Mammary epithelial cell (primary cell): ENCODE results near the gene MT1H.

Experiments used
- EZH2 ChIP-seq: IDR thresholded peaks from 2 replicates; pipeline ENCODE4 v1.6.1; 2012; ENCODE audit warnings: low read length, inconsistent platforms, borderline replicate concordance
- TF ChIP-seq, protein P1 (sequence below), 2 donors: IDR thresholded peaks in 1 of 2; conservative IDR thresholded peaks in 1 of 2; 2 replicates each; pipeline ENCODE4 v1.5.1; 2011 to 2012; ENCODE audit warnings: inconsistent platforms in 2 of 2, low read length in 2 of 2, mild to moderate bottlenecking in 2 of 2, control low read depth in 1 of 2, low read depth in 1 of 2; ENCODE audit not compliant: insufficient read depth in 1 of 2; ENCODE audit errors: extremely low read depth in 1 of 2

DNA sequence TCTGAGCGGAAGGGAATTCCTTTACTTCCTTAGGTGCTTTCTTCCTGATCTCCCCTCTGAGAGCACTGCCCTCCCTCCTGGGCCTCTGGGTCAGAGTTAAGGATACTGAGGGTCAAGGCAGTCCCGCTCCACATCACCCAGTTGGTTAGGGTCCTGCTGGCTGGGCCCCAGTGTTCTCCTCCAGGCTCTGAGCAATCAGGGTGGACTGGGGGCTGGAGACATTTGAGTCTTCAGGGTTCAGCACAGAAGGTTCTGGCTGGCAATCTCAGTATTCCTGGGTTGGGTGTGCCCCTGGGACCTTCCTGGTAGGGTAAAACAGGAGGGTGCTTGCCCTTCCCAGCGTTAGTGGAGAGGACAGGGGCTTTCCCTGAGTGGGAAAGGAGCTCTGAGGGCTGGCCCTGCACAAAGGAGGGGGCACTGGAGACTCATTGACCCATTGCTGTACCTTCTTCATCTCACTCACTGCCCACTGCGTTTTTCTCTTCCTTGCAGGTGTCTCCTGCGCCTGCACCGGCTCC, 36.7 kb upstream of the MT1H start:
- TF ChIP-seq, protein P1, sequence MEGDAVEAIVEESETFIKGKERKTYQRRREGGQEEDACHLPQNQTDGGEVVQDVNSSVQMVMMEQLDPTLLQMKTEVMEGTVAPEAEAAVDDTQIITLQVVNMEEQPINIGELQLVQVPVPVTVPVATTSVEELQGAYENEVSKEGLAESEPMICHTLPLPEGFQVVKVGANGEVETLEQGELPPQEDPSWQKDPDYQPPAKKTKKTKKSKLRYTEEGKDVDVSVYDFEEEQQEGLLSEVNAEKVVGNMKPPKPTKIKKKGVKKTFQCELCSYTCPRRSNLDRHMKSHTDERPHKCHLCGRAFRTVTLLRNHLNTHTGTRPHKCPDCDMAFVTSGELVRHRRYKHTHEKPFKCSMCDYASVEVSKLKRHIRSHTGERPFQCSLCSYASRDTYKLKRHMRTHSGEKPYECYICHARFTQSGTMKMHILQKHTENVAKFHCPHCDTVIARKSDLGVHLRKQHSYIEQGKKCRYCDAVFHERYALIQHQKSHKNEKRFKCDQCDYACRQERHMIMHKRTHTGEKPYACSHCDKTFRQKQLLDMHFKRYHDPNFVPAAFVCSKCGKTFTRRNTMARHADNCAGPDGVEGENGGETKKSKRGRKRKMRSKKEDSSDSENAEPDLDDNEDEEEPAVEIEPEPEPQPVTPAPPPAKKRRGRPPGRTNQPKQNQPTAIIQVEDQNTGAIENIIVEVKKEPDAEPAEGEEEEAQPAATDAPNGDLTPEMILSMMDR (conservative IDR thresholded peaks at IDR 0.05 in 1 of 2, IDR thresholded peaks at IDR 0.05 in 1 of 2; ENCODE audit: extremely low read depth in 1 of 2, insufficient read depth in 1 of 2, low read depth in 1 of 2, low read length in 2 of 2), result no peak
- TF ChIP-seq EZH2, result no peak
